Measurements from ENCODE around the gene BBC3. TPM values are rescaled to one million over a fixed set of nuclear protein-coding genes. Genes with fewer than 3 reads are reported as not detected.
"Not testable (repeated sequence)": the region's sequence is repeated elsewhere in the genome, so short reads cannot be mapped to it uniquely, and the experiment has no call there.

Gene BBC3
- polyA plus RNA-seq, 6 donors from 2014 or later: 0.32 to 1.4 (median 0.70) TPM

DNA sequence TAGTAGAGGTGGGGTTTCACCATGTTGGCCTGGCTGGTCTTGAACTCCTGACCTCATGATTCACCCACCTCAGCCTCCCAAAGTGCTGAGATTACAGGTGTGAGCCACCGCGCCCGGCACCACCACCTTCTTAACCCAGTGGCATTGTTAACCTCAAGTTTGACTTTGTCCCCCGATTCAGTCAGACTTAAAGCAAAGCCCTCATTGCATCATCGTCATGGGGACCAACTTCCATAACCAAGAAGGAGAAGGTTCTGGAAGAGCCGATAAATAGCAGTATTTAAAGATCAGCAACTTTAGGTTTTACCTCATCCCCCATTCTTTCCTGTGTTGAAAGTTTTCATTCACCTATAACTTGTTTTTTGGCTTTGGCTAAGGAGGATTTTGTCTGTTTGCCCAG lies 37.0 kb upstream of the BBC3 start:
- Mint-ChIP-seq H3K9me3 (no peaks in the 10 kb centered on the region), H3K4me3 (peak overlapping the region in 1 of 8 donors; percentile 47), H3K36me3 (peaks cover 9 to 13% of the 10 kb centered on the region in 2 donors), H3K4me1 (peaks cover 11 to 25% (median 14%) of the 10 kb centered on the region in 3 donors), H3K27ac (no peak overlapping the region), H3K27me3 (no peaks in the 10 kb centered on the region)
- ATAC-seq (ENCODE audit: low read depth in 2 of 2) (no peak), DNase-seq (no peak)

DNA sequence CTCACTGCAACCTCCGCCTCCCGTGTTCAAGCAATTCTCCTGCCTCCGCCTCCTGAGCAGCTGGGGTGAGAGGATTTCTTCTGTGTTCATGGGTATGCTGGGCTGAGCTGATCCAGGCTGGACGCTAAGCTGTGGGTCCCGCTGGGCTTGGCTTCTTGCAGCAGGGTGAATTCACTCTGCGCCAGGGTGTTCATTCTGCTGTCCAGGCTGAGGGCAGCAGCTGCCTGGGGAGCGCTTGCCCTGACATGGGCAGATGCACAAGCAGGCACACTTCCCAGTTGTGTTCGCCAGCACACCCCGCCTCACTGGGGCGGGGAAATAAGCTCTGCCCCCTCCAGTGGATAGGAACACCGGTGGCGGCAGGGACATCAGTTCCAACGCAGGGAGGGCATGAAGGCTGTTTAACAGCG lies 36.4 kb upstream of the BBC3 start:
- H3K4me3 Mint-ChIP-seq: no peak overlapping the region
- H3K9me3 Mint-ChIP-seq: no peaks in the 10 kb centered on the region
- peaks cover 9 to 19% (median 10%) of the 10 kb centered on the region in 3 donors for H3K4me1 Mint-ChIP-seq
- H3K27me3 Mint-ChIP-seq: no peaks in the 10 kb centered on the region
- DNase-seq (no peak), ATAC-seq (ENCODE audit: low read depth in 2 of 2) (no peak)
- no peak overlapping the region for H3K27ac Mint-ChIP-seq
- peaks cover 9 to 13% of the 10 kb centered on the region in 2 donors for H3K36me3 Mint-ChIP-seq

GRCh38 chr19:47266401-47266941 lies 35.5 kb upstream of the BBC3 start:
- Mint-ChIP-seq H3K4me1 (peaks cover 8 to 12% (median 9%) of the 10 kb centered on the region in 3 donors), H3K9me3 (no peaks in the 10 kb centered on the region), H3K4me3 (peak overlapping the region in 1 of 8 donors; percentile 29), H3K36me3 (peaks cover 9 to 13% of the 10 kb centered on the region in 2 donors), H3K27me3 (no peaks in the 10 kb centered on the region), H3K27ac (peak overlapping the region in 1 of 6 donors; percentile 69)
- DNase-seq (no peak), ATAC-seq (ENCODE audit: low read depth in 2 of 2) (no peak)

- ATAC-seq (ENCODE audit: low read depth in 2 of 2) (no peak), DNase-seq (no peak)
- H3K27ac Mint-ChIP-seq: no peak overlapping the region
- H3K4me3 Mint-ChIP-seq: no peak overlapping the region
- peaks cover 9 to 18% of the 10 kb centered on the region in 2 donors for H3K36me3 Mint-ChIP-seq
- peaks cover 13 to 22% (median 16%) of the 10 kb centered on the region in 3 donors for H3K4me1 Mint-ChIP-seq
- H3K27me3 Mint-ChIP-seq: no peaks in the 10 kb centered on the region
- peaks cover 0 to 2% (median 0%) of the 10 kb centered on the region in 7 donors for H3K9me3 Mint-ChIP-seq
Measured at GRCh38 chr19:47264629-47265028, 33.6 kb upstream of the BBC3 start.

- Mint-ChIP-seq H3K27ac (peak overlapping the region; percentile 76 to 96 (median 88)), H3K4me3 (peak overlapping the region in 4 of 8 donors; percentile 42 to 73 (median 54)), H3K4me1 (peaks cover 34 to 44% (median 36%) of the 10 kb centered on the region in 3 donors), H3K36me3 (peaks cover 4 to 31% of the 10 kb centered on the region in 2 donors)
- ATAC-seq (ENCODE audit: low read depth in 2 of 2): peak; percentile 82 to 91
- not testable (repeated sequence) for H3K27me3 Mint-ChIP-seq, H3K9me3 Mint-ChIP-seq
- peak; percentile 62 for DNase-seq
Measured at GRCh38 chr19:47261946-47262793, 31.2 kb upstream of the BBC3 start.

DNA sequence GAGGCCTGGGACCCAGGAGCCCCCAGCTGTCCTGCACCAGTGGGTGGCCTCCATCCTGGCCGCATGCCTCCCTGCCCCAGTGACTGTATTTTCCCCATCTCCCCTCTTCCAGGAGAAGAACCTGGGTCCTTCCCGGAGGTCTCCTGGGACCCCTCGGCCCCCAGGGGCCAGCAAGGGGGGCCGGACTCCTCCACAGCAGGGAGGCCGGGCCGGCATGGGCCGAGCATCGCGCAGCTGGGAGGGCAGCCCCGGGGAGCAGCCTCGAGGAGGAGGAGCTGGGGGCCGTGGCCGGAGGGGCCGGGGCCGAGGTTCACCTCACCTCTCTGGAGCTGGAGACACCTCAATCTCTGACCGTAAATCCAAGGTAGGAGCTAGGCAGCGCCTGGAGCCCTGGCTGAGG lies 29.5 kb upstream of the BBC3 start:
- H3K4me3 Mint-ChIP-seq: no peak overlapping the region
- H3K36me3 Mint-ChIP-seq: peaks cover 4 to 31% of the 10 kb centered on the region in 2 donors
- H3K4me1 Mint-ChIP-seq: peaks cover 41 to 56% (median 43%) of the 10 kb centered on the region in 3 donors

DNA sequence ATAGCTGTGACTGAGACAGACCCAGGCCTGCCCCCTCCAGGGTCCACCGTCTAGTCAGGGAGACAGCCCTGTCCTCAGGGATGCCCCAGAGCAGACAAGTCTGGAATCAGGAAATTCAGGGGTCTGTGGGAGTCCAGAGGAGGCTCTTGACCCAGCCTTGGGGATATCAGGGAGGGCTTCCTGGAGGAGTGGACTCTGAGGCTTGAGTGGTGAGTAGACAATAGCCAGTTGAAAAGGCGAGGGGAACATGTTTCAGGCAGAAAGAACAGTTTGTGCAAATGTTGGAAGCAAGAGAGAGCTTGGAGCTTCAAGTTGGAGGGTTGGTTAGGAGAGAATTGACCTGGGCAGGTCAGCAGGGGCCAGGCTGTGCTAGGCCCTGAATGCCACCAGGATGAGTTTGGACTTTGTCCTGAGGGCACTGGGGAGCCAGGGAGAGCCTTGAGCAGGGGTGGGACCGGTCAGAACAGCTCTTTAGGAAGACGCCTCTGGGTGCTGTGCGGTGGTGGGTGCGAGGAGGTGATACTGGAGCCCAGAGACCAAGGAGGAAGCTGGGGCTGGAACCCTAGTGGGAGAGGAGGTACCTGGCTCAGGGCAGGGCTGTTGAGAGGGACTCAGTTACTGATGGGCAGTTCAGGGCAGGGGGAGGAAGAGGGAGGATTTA lies 28.0 kb upstream of the BBC3 start:
- peak overlapping the region in 3 of 6 donors; percentile 67 to 79 (median 78) for H3K27ac Mint-ChIP-seq

More for the DNA sequence above, 29.5 kb upstream of the BBC3 start:
- H3K27ac Mint-ChIP-seq: peak overlapping the region in 1 of 6 donors; percentile 78
- H3K27me3 Mint-ChIP-seq: no peaks in the 10 kb centered on the region
- DNase-seq (no peak), ATAC-seq (ENCODE audit: low read depth in 2 of 2) (no peak)
- peaks cover 0 to 3% (median 0%) of the 10 kb centered on the region in 7 donors for H3K9me3 Mint-ChIP-seq

GRCh38 chr19:47258434-47258833 lies 27.4 kb upstream of the BBC3 start:
- Mint-ChIP-seq H3K36me3 (peaks cover 0 to 31% of the 10 kb centered on the region in 2 donors), H3K4me3 (peak overlapping the region; percentile 13 to 98 (median 90)), H3K27me3 (no peaks in the 10 kb centered on the region), H3K9me3 (peaks cover 0 to 3% (median 0%) of the 10 kb centered on the region in 7 donors), H3K27ac (peak overlapping the region in 3 of 6 donors; percentile 44 to 96 (median 79)), H3K4me1 (peaks cover 41 to 60% (median 43%) of the 10 kb centered on the region in 3 donors)
- ATAC-seq (ENCODE audit: low read depth in 2 of 2) (no peak), DNase-seq (no peak)

More for the DNA sequence above, 28.0 kb upstream of the BBC3 start:
- Mint-ChIP-seq H3K36me3 (peaks cover under 1 to 31% of the 10 kb centered on the region in 2 donors), H3K4me1 (peaks cover 41 to 58% (median 43%) of the 10 kb centered on the region in 3 donors), H3K4me3 (peak overlapping the region; percentile 13 to 98 (median 83)), H3K27me3 (no peaks in the 10 kb centered on the region), H3K9me3 (peaks cover 0 to 3% (median 0%) of the 10 kb centered on the region in 7 donors)
- DNase-seq (no peak), ATAC-seq (ENCODE audit: low read depth in 2 of 2) (no peak)

DNA sequence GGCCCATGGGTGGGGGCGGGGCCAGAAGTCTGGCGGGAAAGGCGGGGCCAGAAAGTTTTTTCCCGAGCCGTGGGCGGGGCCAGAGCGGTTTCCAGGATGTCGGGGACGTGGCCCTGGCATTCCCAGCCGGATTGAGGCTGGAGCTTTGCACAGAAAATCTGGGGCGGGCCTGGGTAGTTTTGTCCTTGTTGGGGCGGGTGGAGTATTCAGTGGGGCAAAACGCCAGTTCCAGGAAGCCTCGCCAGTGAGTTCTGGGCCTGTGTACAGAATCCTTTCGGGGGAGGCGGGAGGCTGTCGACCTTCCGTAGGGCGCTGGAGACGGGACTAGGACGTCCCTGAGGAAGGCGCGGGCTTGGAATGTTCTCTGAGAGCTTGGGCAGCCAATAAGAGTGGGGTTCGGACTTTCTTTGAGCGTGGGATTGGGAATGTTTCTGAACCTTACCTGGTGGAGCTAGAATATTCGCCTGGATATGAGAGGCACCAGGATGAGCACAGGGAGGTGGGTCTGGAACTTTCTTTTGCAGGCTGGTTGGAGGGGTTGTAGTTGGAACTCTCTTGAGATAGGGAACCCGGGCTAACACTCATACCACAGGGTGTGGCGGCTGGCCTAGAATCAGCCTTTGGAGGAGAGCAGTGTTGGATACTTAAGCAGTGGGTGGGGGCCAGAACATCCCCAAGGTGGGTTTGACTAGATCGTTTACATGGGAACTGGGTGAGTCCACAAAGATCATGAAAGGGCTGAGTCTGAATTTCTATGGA lies 26.6 kb upstream of the BBC3 start:
- peaks cover 41 to 57% (median 43%) of the 10 kb centered on the region in 3 donors for H3K4me1 Mint-ChIP-seq
- H3K9me3 Mint-ChIP-seq: peaks cover 0 to 3% (median 0%) of the 10 kb centered on the region in 7 donors
- H3K36me3 Mint-ChIP-seq: peaks cover 0 to 31% of the 10 kb centered on the region in 2 donors
- H3K27me3 Mint-ChIP-seq: no peaks in the 10 kb centered on the region
- DNase-seq: no peak
- H3K4me3 Mint-ChIP-seq: peak overlapping the region; percentile 85 to 98 (median 94)
- ATAC-seq (ENCODE audit: low read depth in 2 of 2): no peak
- peak overlapping the region; percentile 96 to 99 (median 99) for H3K27ac Mint-ChIP-seq

- Mint-ChIP-seq H3K9me3 (peaks cover 0 to 3% (median 0%) of the 10 kb centered on the region in 7 donors), H3K4me1 (peaks cover 36 to 52% (median 43%) of the 10 kb centered on the region in 3 donors), H3K36me3 (peaks cover 0 to 31% of the 10 kb centered on the region in 2 donors), H3K4me3 (peak overlapping the region; percentile 85 to 98 (median 94)), H3K27me3 (no peaks in the 10 kb centered on the region), H3K27ac (peak overlapping the region; percentile 96 to 99 (median 99))
- DNase-seq (peak; percentile 98), ATAC-seq (ENCODE audit: low read depth in 2 of 2) (peak; percentile 80 to 83)
Measured at GRCh38 chr19:47256693-47257410, 25.9 kb upstream of the BBC3 start.

DNA sequence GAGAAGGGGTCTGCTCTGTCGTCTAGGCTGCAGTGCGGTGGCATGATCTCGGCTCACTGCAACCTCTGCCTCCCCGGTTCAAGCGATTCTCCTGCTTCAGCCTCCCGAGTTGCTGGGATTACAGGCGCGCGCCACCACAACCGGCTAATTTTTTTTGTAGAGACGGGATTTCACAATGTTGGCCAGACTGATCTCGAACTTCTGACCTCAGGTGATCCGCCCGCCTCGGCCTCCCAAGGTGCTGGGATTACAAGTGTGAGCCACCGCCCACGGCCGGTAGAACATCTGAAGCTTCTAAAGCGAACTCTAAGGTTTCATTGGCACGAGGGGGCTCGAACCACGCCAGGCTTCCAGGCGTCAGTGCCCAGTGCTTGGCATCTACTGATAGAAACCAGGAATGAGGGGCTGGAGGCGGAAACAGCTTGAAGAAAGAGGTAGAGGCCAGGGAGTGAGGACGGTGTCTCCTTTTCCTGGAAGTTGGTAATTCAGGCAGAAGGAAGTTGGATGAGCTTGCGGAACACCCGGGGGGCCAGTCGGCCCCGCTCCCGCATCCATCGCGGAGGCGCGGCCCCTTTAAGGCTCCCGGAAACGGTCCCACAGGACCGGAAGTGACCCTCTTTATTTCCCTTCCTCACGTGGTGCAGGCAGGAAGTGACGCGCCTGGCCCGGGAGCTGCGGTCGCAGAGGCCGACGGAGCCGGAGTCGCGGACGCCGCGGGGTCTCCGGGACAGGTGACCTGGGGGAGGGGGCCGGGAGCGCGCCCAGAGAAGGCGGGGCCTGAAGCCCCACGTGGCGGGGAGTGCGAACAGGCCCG lies 25.1 kb upstream of the BBC3 start, which contains the start of gene CCDC9:
Gene CCDC9 (plus strand): TSS at position 647 of the 814 bp plus-strand sequence. CDS start 1,876 bp downstream, outside the sequence.
- H3K4me3 Mint-ChIP-seq: peak within 1 kb of the TSS; percentile 85 to 98 (median 94)
- DNase-seq: peak; percentile 94
- peak; percentile 66 for ATAC-seq (ENCODE audit: low read depth in 2 of 2)
- H3K9me3 Mint-ChIP-seq: peaks cover 0 to 2% (median 0%) of the 10 kb centered on the region in 7 donors
- H3K27ac Mint-ChIP-seq: peak within 1 kb of the TSS; percentile 96 to 99 (median 99)
- H3K27me3 Mint-ChIP-seq: no peaks in the 10 kb centered on the region
- peaks cover 0 to 28% of the 10 kb centered on the region in 2 donors for H3K36me3 Mint-ChIP-seq
- peaks cover 35 to 48% (median 40%) of the 10 kb centered on the region in 3 donors for H3K4me1 Mint-ChIP-seq

All from naive B cell (primary cell).